Measurements from ENCODE around the gene CLCN2.

The CLCN2 gene

DNA sequence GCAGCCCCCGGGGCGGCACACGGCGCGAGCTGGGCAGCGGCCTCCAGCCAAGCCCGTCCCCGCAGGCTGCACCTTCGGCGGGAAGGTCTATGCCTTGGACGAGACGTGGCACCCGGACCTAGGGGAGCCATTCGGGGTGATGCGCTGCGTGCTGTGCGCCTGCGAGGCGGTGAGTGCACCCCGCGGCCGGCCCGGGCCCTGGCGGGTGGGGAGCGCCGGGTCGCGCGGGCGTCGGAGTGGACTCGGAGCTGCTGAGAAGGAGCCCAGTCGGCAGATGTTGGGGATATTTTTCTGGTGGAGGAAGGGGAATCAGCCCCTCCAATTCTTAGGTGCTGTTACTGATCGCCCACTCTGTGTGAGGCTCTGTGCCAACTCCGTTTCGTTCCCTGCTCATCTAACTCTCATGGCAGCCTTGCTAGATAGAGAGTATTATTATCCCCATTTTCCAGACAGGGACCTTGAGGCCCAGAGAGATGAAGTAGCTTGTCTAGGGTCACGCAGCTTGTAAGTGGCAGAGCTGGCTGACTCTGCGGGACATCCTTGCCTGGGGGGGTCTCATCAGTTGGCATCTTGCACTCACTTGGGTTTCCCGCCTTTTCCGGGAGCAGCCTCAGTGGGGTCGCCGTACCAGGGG is 19.3 kb upstream of the CLCN2 start:
- no peak for DNase-seq (ENCODE audit: low read depth)

DNA sequence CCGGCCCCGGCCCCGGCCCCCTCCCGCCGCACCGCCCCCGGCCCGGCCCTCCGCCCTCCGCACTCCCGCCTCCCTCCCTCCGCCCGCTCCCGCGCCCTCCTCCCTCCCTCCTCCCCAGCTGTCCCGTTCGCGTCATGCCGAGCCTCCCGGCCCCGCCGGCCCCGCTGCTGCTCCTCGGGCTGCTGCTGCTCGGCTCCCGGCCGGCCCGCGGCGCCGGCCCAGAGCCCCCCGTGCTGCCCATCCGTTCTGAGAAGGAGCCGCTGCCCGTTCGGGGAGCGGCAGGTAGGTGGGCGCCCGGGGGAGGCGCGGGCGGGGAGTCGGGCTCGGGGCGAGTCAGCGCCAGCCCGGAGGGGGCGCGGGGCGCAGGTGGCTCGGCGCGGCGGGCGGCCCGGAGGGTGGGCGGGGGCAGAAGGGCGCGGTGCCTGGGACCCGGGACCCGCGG is 18.8 kb upstream of the CLCN2 start:
- DNase-seq (ENCODE audit: low read depth): peak; percentile 25

DNA sequence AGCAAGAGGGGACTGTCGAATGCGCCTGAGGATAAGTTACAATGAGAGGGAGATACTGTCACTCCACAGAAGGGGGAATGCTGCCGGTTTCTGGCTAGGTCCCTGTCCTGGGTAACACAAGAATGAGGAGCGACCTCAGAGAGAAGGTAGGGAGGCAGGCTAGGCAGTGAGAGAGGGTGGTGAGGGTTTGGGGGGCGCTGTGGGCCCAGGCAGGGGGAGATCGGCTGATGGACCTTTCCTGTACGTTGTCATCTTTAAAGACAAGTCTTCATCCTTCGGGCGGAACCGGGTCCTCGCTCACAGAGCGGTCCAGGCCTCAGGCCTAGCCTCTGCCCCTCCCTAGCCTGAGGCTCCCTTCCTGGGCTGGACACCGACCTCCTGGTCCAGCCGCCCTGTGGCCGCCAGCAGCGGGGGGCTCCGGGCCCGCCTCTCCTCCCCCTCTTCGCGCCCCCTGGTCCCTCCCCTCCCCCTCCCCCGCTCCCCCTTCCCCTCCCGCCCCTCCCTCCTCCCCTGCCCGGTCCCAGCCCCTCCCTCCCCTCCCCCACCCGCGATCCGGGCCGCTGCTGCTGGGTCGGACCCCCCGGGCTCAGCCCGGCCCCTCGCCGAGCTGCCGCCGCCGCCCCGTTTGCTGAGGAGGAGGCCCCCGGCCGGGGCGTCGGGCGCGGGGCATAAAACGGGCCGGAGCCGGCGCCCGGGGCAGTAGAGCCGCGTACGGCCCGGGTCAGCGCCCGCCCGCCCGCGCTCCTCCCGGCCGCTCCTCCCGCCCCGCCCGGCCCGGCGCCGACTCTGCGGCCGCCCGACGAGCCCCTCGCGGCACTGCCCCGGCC is 18.2 kb upstream of the CLCN2 start, which contains the start of gene CHRD:
TSS of gene CHRD (plus strand) at position 697 of the 827 bp plus-strand sequence. CDS start 265 bp downstream, outside the sequence.
- no peak for DNase-seq (ENCODE audit: low read depth)

DNA sequence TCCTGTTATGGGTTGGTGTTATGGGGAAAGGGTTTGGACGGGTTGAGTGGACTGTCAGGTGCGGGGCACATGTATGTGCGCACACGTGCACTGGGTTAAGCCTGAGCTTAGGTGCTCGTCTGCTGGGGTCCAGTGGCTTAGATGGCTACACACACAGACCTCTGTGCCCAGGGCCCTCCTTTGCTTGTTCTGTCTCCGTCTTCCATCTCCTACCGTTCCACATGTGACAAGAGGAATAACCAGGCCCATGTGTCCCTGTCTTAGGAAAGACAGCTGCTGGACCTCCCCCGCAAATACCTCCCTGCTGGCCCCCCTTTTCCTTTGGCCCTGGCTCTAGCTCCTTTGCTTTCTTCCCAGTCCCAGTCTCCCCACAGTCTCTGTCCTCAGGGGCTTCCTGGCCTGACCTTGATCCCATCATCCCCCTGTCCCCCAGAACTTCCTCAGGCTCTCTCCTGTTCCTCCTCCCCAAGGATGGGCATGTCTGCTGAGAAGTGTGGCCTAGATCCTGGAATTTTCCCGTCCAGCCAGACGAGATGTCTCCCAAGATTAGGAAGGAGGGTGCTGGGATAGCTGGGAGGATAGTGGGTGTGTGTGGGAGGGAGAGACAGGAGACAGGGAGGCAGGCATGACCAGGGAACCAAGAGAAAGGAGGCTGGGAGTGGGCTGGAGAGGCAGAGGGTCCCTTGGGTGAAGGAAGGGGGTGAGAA is 17.4 kb upstream of the CLCN2 start:
- no peak for DNase-seq (ENCODE audit: low read depth)

DNA sequence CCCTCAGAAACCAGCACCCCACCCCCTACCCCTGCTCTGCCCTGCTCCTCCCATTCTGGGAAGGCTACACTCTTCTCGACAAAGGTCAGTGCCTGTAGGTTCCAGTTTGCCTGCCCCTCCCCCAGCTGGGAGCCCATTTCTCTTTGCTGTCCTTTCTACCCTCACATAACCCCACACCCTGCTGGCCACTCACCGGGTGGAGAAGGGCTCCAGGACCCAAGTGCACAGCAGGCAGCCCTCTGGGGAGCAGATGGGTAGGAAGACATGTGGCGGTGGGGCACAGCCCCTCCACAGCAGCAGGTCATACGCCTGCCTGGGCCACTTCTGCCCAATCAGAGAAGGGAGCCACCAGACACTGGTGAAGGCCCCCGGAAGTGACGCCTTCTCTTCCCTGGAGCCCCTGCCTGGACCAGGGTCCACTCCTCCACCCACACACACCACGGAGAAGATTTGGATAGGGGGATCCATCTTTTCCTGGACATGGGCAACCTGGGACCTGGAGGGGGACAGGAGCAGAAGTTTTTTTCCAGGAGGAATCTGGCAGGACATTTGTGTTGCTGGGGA is 16.6 kb upstream of the CLCN2 start, which contains the start of gene THPO:
TSS of gene THPO (minus strand) at position 326 of the 564 bp plus-strand sequence. CDS start 1,948 bp downstream, outside the sequence.
- no peak for DNase-seq (ENCODE audit: low read depth)

DNA sequence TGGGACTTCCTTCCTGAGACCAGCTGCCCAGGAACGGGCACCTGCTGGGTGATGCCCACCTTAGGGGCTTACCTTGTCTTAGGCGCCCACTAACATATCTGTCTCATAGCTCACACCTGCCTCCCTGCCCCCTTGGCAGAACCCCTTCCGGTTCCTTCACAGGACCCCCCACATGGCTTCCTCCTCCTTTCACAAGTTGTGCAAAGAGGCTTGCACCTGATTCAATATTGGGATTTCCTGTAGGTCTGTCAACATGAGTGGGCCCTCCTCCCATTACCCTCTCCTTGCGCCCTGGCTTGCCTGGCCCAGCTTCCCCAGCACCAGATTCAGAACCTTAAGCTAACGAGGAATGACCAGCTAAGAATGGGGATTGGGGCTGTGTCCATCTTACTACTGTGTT is 16.0 kb upstream of the CLCN2 start:
- no peak for DNase-seq (ENCODE audit: low read depth)

DNA sequence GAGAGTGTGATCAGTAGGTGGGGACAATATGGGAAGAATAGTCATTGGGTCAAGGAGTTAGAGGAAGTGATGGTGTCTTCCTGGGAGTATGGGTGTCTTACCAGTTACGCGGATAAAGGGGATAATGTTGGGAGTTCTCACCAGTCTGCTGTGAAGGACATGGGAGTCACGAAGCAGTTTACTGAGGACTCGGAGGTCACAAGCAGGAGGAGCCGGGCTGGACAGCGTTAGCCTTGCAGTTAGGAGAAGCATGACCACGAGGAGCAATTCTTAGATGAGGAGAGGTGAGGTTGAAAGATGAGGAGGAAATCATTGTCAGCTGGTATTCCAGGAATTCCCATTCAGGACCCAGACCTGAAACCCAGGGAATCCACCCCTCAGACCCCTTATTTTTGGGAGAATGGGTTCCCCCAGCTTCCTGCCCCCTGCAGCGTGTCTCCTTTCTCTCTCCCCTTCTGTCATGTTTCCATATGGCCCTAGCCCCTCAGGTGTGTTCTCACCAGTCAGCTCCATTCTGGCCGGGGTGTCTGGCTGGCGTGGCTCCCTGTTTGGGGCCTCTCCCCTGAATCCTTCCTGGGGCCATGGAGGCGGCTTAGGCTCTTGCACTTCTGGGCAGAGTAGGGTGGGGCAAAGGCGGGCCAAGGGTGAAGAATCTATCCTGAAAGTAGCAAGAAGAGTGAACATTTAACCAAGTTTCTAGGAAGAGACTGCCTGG is 14.5 kb upstream of the CLCN2 start:
- DNase-seq (ENCODE audit: low read depth): no peak

DNA sequence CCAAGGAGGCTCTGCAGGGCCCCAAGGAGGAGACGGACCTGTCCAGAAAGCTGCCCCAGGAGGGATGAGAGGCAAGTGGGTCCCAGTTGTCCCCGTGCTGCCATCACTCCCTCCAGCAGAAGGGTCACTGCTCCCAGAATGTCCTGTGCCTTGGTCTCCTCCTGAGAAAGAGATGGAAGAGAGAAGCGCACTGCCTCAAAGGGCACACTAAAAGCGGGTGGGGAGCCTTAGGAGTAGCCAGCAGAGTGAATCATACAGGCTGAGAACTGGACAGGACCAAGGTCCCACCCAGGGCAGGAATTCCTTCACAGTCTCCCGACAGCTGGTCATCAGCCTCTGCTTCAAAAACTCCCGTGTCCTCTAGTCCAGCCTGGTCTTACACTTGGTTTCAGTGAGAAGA is 12.0 kb upstream of the CLCN2 start:
- peak; percentile 14 for DNase-seq (ENCODE audit: low read depth)

DNA sequence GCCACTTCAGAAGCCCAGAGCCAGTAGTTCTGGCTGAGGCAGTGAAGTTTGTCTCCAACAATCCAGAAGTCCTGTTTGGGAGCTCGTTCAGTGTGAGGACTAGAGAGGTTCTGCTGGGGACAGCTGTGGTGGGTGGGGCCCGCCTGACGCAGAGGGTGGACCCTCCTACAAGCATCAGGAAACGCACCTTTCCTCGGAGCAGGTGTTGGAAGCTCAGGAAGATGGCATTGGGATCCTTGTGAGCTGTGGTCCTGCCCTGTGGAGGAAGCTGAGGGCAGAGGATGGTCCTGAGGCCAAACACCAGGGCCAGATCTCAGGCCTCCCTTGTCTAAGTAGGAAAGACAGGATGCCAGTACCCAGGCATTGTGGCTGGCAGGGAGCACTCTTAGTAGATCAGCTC is 11.5 kb upstream of the CLCN2 start:
- DNase-seq (ENCODE audit: low read depth): no peak

DNA sequence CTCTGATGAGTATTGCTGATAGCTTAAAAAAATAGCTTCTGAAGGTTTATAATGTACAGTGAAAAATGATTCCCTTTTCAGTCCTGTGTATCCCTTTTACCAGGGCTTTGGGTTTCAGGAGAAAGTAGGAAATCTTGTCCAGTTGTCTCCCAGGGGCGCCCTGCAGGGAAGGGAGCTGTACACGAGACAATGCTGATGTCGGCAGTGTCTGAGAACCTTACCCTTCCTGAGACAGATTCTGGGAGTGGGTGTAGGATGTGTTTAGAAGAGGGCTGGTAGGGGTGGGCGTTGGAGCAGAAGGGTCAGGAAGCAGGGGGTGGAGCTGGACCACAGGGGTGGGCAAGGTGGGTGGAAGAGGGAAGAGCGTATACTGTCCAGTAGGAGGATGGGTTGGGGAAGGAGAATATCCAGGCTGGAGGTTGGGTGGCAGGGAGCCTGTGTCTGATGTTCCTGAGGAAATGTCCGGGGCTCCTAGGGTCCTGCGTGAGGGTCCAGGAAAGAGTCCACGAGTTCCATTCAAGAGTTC is 11.0 kb upstream of the CLCN2 start:
- DNase-seq (ENCODE audit: low read depth): no peak

DNA sequence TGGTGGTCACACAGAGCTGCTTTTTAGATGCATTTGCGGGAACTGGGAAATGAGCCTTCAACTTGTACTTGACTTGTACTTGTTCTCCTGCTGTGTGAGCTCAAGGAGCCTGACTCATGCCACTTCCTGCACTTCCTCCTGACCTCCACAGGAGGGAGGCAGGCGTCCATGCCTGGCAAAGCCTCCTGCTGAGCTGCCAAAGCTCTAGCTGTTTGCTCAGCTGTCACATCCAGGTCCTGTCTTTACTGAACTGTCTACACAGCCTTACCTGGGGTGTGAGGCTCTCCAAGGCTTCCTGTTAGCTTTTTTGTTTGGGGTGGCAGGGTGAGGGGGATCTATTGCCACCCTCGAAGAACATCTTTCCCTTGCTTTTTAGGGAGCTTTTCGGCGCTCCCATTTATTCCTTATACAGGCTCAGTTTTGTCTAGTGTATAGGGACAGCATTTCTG is 10.2 kb upstream of the CLCN2 start:
- peak; percentile 91 for DNase-seq (ENCODE audit: low read depth)

DNA sequence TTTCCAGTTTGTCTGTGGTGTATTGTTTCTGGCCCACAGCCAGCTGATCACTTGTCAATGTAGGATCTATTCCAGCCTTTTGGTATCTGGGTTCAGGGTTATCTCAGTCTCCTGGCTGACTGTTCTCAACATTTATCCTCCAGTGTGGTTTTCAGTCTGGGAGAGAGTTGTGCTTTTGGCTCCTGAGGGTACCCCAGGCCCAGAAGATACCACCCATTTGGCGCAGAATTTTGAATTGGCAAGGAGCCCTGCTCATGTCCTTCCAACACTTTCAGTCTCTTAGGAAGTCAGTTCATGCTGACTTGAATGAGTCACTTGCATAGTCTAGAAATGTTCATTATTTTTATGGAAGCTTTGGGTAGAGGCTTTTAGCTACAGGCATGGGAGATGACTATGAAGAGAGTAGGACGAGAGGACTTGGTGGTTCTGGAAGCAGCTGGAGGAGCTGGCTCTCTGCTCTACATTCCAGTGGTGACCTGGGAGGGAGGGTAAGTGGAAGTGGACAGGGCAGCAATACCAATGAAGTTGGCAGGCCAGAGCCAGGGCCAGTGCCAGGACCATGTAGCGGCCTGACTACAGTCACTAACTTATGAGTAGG is 7.3 kb upstream of the CLCN2 start:
- peak; percentile 71 for DNase-seq (ENCODE audit: low read depth)

DNA sequence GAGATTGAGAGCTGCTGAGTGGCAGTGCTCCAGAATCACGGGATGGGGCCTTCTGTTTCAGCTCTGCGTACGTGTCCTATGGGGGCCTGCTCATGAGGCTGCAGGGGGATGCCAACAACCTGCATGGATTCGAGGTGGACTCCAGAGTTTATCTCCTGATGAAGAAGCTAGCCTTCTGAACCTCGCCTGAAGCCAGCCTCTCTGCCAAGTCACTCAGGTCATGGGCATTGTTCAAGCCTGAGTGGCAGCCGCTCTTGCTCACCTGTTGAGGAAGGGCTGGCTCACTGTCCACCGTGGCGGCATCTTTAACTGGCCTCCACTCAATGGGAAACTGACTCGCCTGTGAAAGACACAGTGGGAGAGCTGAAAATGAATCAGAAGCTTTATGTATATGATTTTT is 6.7 kb upstream of the CLCN2 start:
- no peak for DNase-seq (ENCODE audit: low read depth)

DNA sequence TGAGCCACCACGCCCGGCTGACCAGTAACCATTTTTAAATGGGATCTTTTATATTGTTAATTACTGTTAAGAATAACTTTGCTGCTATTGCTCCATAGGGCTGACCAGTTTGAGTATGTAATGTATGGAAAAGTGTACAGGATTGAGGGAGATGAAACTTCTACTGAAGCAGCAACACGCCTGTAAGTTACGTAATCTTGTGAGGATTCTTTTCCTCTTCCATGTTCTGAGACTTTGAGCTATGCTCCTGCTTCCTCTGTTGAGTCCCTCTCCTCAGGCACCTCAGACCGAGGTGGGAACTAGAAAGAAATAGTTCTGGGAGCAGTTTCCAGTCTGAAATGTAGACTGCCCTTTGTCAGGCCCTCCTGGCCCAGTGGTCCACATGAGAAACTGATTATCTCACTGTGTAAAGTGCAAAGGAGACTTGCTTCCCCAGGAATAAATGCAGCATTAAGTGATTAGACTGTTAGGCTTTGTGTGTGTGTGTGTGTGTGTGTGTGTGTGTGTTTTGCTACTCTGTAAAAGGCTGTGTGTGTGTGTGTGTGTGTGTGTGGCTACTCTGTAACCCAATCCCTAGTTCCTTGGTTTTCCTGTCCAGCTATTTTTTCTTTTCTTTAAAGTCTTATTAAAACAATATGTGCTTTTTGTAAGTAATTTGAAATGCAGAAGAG is 5.3 kb upstream of the CLCN2 start:
- peak; percentile 72 for DNase-seq (ENCODE audit: low read depth)

DNA sequence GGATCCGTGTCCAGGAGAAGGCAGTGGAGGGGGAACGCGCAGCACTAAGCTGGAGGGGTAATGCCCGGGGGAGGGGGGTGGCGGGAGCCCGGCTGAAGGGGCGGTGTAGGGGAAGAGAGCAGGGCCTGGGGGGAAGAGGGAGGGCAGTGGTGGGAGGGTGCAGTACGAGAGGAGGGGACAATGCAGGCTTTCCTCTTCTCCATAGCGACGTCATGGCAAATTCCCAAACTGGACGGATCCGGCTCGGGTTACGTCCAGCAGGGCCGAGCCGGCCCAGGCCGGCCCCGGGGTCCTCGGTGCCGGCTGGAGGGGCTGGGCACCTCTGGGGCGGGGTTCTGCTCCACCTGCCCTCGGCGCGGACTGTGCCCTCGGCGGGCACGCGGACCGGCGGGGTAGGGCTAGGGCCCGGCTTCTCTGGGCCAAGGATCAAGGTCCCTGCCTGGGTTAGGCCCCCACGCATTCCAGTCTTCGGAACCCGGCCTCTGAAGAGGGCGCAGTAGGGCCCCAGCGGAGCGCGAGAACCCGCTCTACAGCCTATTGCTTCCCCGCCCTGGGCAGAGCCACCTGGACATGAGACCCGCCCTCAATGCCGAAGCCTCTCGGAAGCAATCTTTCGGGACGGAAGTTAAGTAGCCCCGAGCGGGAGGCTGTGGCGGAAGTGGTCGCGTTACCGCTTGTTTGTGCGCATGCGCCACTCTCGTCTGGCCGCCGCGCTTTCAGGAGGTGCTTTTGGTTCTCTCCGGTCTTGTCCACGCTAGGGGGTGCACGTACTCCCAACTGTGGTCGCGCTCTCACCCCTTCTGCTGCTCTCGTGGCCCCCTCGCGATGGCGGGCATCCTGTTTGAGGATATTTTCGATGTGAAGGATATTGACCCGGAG is 1.5 kb upstream of the CLCN2 start:
- DNase-seq (ENCODE audit: low read depth): peak; percentile 97

DNA sequence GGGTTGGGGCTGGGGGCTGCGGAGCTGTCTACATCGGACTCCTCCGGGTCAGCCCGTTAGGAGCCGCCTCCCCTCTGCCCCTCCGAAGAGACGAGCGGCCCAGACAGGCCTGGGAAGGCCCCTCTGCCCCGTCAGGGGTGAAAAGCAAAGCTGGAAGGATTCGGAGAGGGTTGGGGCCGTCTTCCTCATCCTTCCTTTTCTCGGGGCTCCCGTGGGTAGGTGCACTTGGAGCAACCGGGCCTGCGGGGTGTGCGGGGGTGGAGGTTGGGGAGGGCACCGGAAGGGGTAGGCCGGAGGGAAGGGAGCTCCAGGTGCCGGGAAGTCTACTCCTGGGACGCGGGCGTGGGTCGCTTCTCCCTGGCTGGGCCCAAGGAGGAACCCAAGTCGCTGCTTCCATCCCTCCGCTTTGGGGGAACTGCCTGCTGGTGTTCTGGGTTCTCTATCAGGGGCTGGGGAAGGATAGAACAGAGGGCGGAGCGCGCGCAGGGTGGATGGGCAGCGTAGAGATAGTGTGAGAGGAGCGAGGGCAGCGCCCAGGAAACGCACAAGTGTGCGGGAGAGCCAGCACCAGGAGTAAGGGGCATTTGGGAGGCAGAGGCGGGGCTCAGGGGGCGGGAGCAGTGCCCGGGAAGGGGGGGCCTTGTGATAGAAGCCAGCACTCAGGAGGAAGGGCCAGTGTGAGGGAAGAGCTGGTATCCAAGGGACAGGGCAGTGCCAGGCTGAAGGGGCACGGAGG is 695 bp upstream of the CLCN2 start:
- peak; percentile 61 for DNase-seq (ENCODE audit: low read depth)

DNA sequence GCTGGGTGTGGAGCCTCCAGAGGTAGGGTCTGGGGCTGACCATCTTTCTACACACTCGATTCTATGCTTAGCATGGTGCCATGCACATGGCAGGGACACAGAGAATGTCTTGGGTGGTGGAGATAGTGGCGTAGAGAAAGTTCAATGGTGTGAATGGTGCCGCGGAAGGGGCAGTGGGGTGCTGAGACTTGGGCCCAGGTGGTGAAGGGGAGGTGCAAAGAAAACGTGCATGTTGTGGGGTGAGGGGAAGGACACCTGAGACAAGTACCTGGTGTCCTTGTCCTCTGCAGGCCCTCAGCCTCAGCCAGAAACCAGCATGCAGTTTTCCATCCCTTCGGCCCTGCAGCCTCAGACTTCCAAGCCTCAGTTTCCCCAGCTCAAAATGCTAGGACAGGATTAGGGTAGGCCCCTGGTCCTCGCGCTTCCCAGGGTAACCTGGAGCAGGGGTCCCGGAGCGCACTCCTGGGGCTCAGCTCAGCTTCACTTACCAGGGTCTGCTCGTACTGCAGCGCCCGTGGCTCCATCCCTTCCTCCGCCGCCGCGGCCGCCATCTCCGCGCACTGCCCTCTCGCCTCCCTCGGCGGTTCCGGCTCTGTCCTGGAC is 375 bp downstream of the CLCN2 start:
- no peak for DNase-seq (ENCODE audit: low read depth)

All from iris pigment epithelial cell (primary cell).